Measurements from ENCODE around the gene TJP1.

Gene TJP1

GRCh38 chr15:29682361-29682760, 139.9 kb downstream of the TJP1 start:
- no peak overlapping the region for H3K4me3 ChIP-seq (ENCODE audit: low read depth, low read length)
- TF ChIP-seq CTCF (IDR thresholded peaks at IDR 0.05; ENCODE audit: borderline replicate concordance, insufficient read depth, low read depth, low read length) = no peak

DNA sequence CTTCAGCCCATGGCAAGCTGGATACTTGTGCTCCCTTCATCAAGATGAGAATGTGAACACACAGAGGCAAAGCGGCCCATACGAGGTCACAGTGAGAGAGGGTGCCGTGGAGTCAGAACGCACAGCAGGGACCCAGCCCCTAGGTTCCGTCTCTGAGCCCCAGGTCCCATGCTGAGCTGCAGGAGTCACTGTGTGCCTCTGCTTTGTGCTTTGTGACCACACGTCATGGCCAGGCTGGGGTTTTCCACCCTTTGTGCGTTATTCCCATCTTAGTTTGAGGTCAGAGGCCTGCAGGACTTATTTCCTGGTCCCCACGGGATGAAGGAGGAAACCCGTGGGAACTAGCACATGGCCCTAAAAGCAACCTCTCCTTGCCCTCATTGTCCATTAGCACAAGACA, 140.3 kb downstream of the TJP1 start:
- no peak overlapping the region for H3K4me3 ChIP-seq (ENCODE audit: low read depth, low read length)
- TF ChIP-seq CTCF (IDR thresholded peaks at IDR 0.05; ENCODE audit: borderline replicate concordance, insufficient read depth, low read depth, low read length) = no peak

- no peak for TF ChIP-seq CTCF (IDR thresholded peaks at IDR 0.05; ENCODE audit: borderline replicate concordance, insufficient read depth, low read depth, low read length)
- no peak overlapping the region for H3K4me3 ChIP-seq (ENCODE audit: low read depth, low read length)
These were observed 141.0 kb downstream of the TJP1 start for GRCh38 chr15:29681166-29681845.

DNA sequence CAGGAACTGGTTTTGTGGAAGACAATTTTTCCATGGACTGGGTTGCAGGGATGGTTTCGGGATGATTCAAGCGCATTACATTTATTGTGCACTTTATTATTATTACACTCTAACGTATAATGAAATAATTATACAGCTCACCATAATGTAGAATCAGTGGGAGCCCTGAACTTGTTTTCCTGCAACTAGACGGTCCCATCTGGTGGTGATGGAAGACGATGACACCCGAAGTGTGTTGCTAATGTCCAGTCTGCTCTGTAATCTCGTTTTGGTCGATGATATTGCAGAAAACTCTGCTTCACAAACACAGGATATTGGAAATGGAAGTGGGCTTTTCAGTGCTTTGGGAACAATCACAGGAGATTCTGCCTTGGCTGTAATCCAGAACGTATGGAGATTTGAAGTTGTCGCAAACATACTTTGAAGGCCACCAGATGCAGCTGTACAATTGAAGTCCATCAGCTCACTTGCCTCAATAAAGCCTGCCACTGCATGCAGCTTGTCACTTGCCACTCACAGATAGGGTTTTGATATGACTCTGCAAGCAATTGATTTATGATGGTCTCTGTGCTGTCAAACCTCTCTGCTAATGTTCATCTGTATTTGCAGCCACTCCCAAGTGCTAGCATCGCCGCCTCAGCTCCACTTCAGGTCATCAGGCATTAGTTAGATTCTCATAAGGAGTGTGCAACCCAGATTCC, 141.7 kb downstream of the TJP1 start:
- TF ChIP-seq CTCF (IDR thresholded peaks at IDR 0.05; ENCODE audit: borderline replicate concordance, insufficient read depth, low read depth, low read length) = no peak
- H3K4me3 ChIP-seq (ENCODE audit: low read depth, low read length) = no peak overlapping the region

GRCh38 chr15:29678504-29679034, 143.7 kb downstream of the TJP1 start:
- no peak for TF ChIP-seq CTCF (IDR thresholded peaks at IDR 0.05; ENCODE audit: borderline replicate concordance, insufficient read depth, low read depth, low read length)
- no peak overlapping the region for H3K4me3 ChIP-seq (ENCODE audit: low read depth, low read length)

DNA sequence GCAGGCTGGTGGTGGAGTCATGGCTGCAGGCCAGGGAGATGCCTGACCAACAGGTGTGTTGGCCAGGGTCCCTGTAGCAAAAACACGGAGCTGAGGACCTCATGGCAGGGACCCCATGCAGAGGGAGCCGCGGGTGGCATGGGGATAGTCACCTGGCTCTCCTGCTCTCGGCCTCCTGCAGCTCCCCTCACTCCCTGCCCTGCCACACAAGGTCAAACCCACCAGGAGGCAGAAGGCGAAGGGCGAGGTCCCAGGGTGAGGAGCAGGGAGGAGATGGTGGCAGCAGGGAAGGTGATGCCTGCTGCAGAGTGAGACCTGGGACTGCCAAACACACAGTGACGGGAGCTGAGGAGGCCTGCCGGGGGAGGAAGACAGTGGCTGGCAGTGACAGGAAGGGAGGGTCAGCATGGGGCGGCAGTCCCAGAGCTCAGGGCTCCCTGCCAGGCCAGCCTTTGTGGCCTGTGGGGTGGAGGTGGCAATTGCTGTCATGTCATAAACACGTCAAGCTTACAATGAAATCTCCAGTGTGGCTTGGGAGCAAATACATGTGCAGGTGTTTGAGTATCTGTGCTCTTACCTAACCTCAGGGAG, 144.3 kb downstream of the TJP1 start:
- H3K4me3 ChIP-seq (ENCODE audit: low read depth, low read length) = no peak overlapping the region
- TF ChIP-seq CTCF (IDR thresholded peaks at IDR 0.05; ENCODE audit: borderline replicate concordance, insufficient read depth, low read depth, low read length) = no peak

Measured in GM12875 (cell line).